Upper lobe of left lung (tissue), 6 donors: ENCODE results near the gene CD6. TPM values are rescaled to one million over a fixed set of nuclear protein-coding genes. Genes with fewer than 3 reads are reported as not detected.

Experiments
- ATAC-seq, 2 donors: fragments of 200-7000 bp; cut with Tn5 transposase; one replicate each; pipeline ENCODE4 v1.9.1; 2022; ENCODE audit warnings: mild to moderate bottlenecking in 2 of 2, moderate library complexity in 2 of 2; ENCODE audit not compliant: low FRiP score in 2 of 2
- DNase-seq, 2 donors: peaks; one replicate each; pipeline ENCODE4 v3.0.0-alpha.2; 2019 to 2020
- H3K27ac ChIP-seq, 4 donors: fragments of 200-600 bp; sonication (generic); one replicate each; pipeline ENCODE4 v1.5.1; 2016 to 2019
- H3K27me3 ChIP-seq, 4 donors: fragments of 200-600 bp; sonication (generic); one replicate each; pipeline ENCODE4 v1.5.1; 2017 to 2019
- H3K36me3 ChIP-seq, 4 donors: fragments of 200-600 bp; sonication (generic); one replicate each; pipeline ENCODE4 v1.5.1; 2016 to 2019
- H3K4me1 ChIP-seq, 4 donors: fragments of 200-600 bp; sonication (generic); one replicate each; pipeline ENCODE4 v1.5.1; 2018 to 2019
- H3K4me3 ChIP-seq, 4 donors: fragments of 200-600 bp; sonication (generic); one replicate each; pipeline ENCODE4 v1.5.1; 2017 to 2019; ENCODE audit warnings: mild to moderate bottlenecking in 2 of 4, moderate library complexity in 1 of 4
- H3K9me3 ChIP-seq, 4 donors: fragments of 200-600 bp; sonication (generic); one replicate each; pipeline ENCODE4 v1.5.1; 2018 to 2019
- CTCF ChIP-seq, 6 experiments: fragments of 450-650 bp in 4 of 6; fragments of 200-600 bp in 2 of 6; sonication (generic) in 2 of 6; IDR thresholded peaks; one replicate each; pipeline ENCODE4 v1.5.1; 2016 to 2019; ENCODE audit warnings: antibody characterized with exemption in 6 of 6
- EP300 ChIP-seq, 4 donors: sonication (generic); formaldehyde crosslinking; IDR thresholded peaks; one replicate each; pipeline ENCODE4 v1.5.1; 2017; ENCODE audit warnings: antibody characterized with exemption in 4 of 4, control low read depth in 2 of 4
- POLR2A ChIP-seq, 4 donors: fragments of 450-650 bp; IDR thresholded peaks; one replicate each; pipeline ENCODE4 v1.5.1; 2016 to 2017; ENCODE audit warnings: antibody characterized with exemption in 4 of 4, mild to moderate bottlenecking in 2 of 4
- POLR2AphosphoS5 ChIP-seq, 2 donors: sonication (generic); formaldehyde crosslinking; IDR thresholded peaks; one replicate each; pipeline ENCODE4 v1.5.1; 2017; ENCODE audit warnings: antibody characterized with exemption in 2 of 2
- WGBS, 2 donors: methylation state at CpG; one replicate each; pipeline ENCODE4 v1.1.5; 2017 to 2018; 5-methylcytosine and 5-hydroxymethylcytosine counted together
- total RNA-seq, 6 donors: library from RNA; depleted of rRNA in 4 of 6; stranded (reverse); fragments of >200 nt in 4 of 6; gene quantifications; one replicate each; pipeline versions ENCODE4 v1.1.0 to v1.2.1, GENCODE V29; 2016 to 2021
- donor health status: DM: no; HTN: no; CAD: no; lungs with moderate emphysema.
- donor health status: DM: no; HTN: yes; CAD: no; lungs with severe emphysema.

The CD6 gene
- total RNA-seq, 6 donors from 2014 or later, result 3.8 to 27.2 (median 5.3) TPM

DNA sequence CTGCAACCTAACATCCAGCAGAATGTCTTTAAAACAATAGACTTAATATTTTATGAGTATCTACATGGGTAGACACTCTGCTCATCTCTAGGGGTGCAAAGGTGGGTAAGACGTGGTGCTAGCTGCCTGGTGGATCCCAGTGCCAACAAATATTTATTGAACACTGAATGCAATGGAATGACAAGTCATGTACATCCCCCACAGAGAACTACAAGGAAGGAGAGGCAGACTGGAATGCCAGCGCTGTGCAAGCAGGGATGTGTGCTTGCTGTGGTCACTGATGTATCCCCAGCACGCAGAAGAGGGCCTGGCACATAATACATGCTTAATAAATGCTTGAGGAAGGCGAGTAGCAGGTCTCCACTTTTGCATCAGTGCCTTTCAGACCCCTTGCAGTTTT lies 61.9 kb downstream of the CD6 start:
- no peak for DNase-seq
- H3K4me3 ChIP-seq, result no peak overlapping the region
- H3K27ac ChIP-seq, result no peak overlapping the region
- WGBS, 2 donors, result 95 to 96% methylated on average over 4 of the region's 4 CpGs
- H3K27me3 ChIP-seq, result no peaks in the 10 kb centered on the region
- no peaks in the 10 kb centered on the region for H3K4me1 ChIP-seq
- ATAC-seq, result no peak
- no peak for TF ChIP-seq POLR2AphosphoS5 (IDR thresholded peaks at IDR 0.05)
- no peak for TF ChIP-seq POLR2A (IDR thresholded peaks at IDR 0.05)
- no peak for TF ChIP-seq EP300 (IDR thresholded peaks at IDR 0.05)
- no peak for TF ChIP-seq CTCF (IDR thresholded peaks at IDR 0.05)
- H3K9me3 ChIP-seq, result no peaks in the 10 kb centered on the region
- no peaks in the 10 kb centered on the region for H3K36me3 ChIP-seq

DNA sequence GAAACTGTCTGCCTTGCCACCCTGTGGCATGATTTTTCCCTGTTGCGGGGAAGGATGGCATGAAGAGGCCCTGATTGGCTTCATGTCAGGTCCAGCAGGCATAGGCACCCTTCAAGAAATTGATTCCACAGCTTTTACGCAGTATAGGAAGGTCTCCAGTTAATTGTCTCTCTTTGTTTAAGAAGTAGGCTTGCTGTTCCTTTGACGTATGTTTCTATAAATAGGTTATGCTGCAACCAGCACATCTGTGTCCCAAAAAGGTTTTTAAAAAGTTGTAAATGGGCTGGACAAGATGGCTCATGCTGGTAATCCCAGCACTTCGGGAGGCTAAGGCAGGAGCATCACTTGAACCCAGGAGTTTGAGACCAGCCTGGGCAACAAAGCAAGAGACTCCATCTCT lies 62.6 kb downstream of the CD6 start:
- TF ChIP-seq CTCF (IDR thresholded peaks at IDR 0.05) (no peak), EP300 (IDR thresholded peaks at IDR 0.05) (no peak), POLR2AphosphoS5 (IDR thresholded peaks at IDR 0.05) (no peak), POLR2A (IDR thresholded peaks at IDR 0.05) (no peak)
- DNase-seq, result no peak
- Histone ChIP-seq H3K36me3 (no peaks in the 10 kb centered on the region), H3K9me3 (no peaks in the 10 kb centered on the region), H3K27me3 (no peaks in the 10 kb centered on the region), H3K4me1 (no peaks in the 10 kb centered on the region), H3K4me3 (no peak overlapping the region), H3K27ac (no peak overlapping the region)
- ATAC-seq, result no peak
- WGBS, 2 donors, result 88 to 93% methylated on average over 4 of the region's 4 CpGs

GRCh38 chr11:61034704-61035525 lies 63.4 kb downstream of the CD6 start:
- no peak overlapping the region for H3K4me3 ChIP-seq
- no peak for ATAC-seq
- H3K27ac ChIP-seq, result no peak overlapping the region
- DNase-seq, result no peak
- WGBS, 2 donors, result 79 to 93% methylated on average over 15 of the region's 15 CpGs
- H3K36me3 ChIP-seq, result no peaks in the 10 kb centered on the region
- H3K27me3 ChIP-seq, result no peaks in the 10 kb centered on the region
- no peak for TF ChIP-seq POLR2AphosphoS5 (IDR thresholded peaks at IDR 0.05)
- TF ChIP-seq POLR2A (IDR thresholded peaks at IDR 0.05), result no peak
- no peak for TF ChIP-seq CTCF (IDR thresholded peaks at IDR 0.05)
- no peak for TF ChIP-seq EP300 (IDR thresholded peaks at IDR 0.05)
- peaks cover 0 to 5% (median 2%) of the 10 kb centered on the region in 4 donors for H3K4me1 ChIP-seq
- H3K9me3 ChIP-seq, result no peaks in the 10 kb centered on the region

- Histone ChIP-seq H3K9me3 (no peaks in the 10 kb centered on the region), H3K36me3 (no peaks in the 10 kb centered on the region), H3K4me3 (no peak overlapping the region), H3K27me3 (no peaks in the 10 kb centered on the region), H3K27ac (no peak overlapping the region), H3K4me1 (peaks cover 0 to 6% (median 2%) of the 10 kb centered on the region in 4 donors)
- TF ChIP-seq POLR2A (IDR thresholded peaks at IDR 0.05), result no peak
- TF ChIP-seq CTCF (IDR thresholded peaks at IDR 0.05), result no peak
- TF ChIP-seq POLR2AphosphoS5 (IDR thresholded peaks at IDR 0.05), result no peak
- ATAC-seq (no peak), DNase-seq (no peak)
- WGBS, 2 donors, result 86 to 89% methylated on average over 10 of the region's 10 CpGs
These were observed 64.0 kb downstream of the CD6 start for GRCh38 chr11:61035526-61035835.
